ENCODE results near the gene C22orf23. TPM values are rescaled to one million over a fixed set of nuclear protein-coding genes. Genes with fewer than 3 reads are reported as not detected.

Gene C22orf23
- polyA plus RNA-seq, 1 of the 3 experiments (the other 2 are of a cell fraction), result 0.33 TPM

GRCh38 chr22:37894939-37895670 lies 58.3 kb downstream of the C22orf23 start:
- H3K27ac ChIP-seq (ENCODE audit: low read depth in 2 of 2, low read length in 1 of 2), result no peak overlapping the region
- no peaks in the 10 kb centered on the region for H3K79me2 ChIP-seq (ENCODE audit: insufficient read depth)
- DNase-seq, result no peak
- H2AFZ ChIP-seq (ENCODE audit: low read depth), result no peak overlapping the region
- POLR2A ChIA-PET, result interaction anchor here (2.7 kb wide), 1 partner anchor 11 kb away, joined by 9 read pairs; the partner anchor contains the start of gene MICALL1
- no peaks in the 10 kb centered on the region for H3K9me3 ChIP-seq
- peaks cover 10 to 15% of the 10 kb centered on the region in 2 experiments for H3K36me3 ChIP-seq (replicated peaks in 1 of 2; ENCODE audit: control insufficient read depth in 1 of 2, insufficient read depth in 2 of 2, low read length in 1 of 2)
- WGBS (ENCODE audit: low lambda C conversion rate), result 91% methylated on average over 7 of the region's 8 CpGs
- H3K4me2 ChIP-seq, result no peak overlapping the region
- no peaks in the 10 kb centered on the region for H4K20me1 ChIP-seq (ENCODE audit: insufficient read depth)
- no peaks in the 10 kb centered on the region for H3K9me2 ChIP-seq
- peaks cover 12 to 13% of the 10 kb centered on the region in 2 experiments; a peak in 2 of 4 replicates for H3K4me1 ChIP-seq (ENCODE audit: control insufficient read depth in 1 of 2, insufficient read depth in 2 of 2, low read depth in 1 of 2, low read length in 1 of 2)
- no peak overlapping the region for H3K9ac ChIP-seq
- no peaks in the 10 kb centered on the region for H3K27me3 ChIP-seq (ENCODE audit: insufficient read depth)
- no peak overlapping the region for H3K4me3 ChIP-seq (ENCODE audit: low read depth in 2 of 2, low read length in 1 of 2)
- CTCF ChIA-PET, result interaction anchor here (3.1 kb wide), 1 partner anchor 39 kb away, joined by 9 read pairs; no protein-coding TSS in a partner anchor
- peaks cover 12% of the 10 kb centered on the region for H3F3A ChIP-seq (replicated peaks; ENCODE audit: insufficient read depth)
- TF ChIP-seq MEF2A (IDR thresholded peaks at IDR 0.05; ENCODE audit: borderline replicate concordance, low read depth), result no peak
- no peak for TF ChIP-seq CHD2 (IDR thresholded peaks at IDR 0.05; ENCODE audit: low read length, partially characterized antibody)
- TF ChIP-seq RXRA (IDR thresholded peaks at IDR 0.05; ENCODE audit: borderline replicate concordance, low read depth), result no peak
- no peak for TF ChIP-seq IRF3 (IDR thresholded peaks at IDR 0.05; ENCODE audit: low read depth, low read length)
- TF ChIP-seq FOXJ3 (CRISPR knock-in tag; IDR thresholded peaks at IDR 0.05), result no peak
- TF ChIP-seq TEAD4 (IDR thresholded peaks at IDR 0.05; ENCODE audit: borderline replicate concordance, insufficient read depth), result no peak
- TF ChIP-seq RFX5 (IDR thresholded peaks at IDR 0.05; ENCODE audit: low read length), result no peak
- TF ChIP-seq NRF1 (IDR thresholded peaks at IDR 0.05; ENCODE audit: low read depth, low read length), result no peak
- no peak for TF ChIP-seq GATA2 (CRISPR knock-in tag; IDR thresholded peaks at IDR 0.05)
- TF ChIP-seq YY1 (IDR thresholded peaks at IDR 0.05; ENCODE audit: low read depth), result no peak
- TF ChIP-seq SIN3A (IDR thresholded peaks at IDR 0.05; ENCODE audit: borderline replicate concordance, low read depth, low read length), result no peak
- no peak for TF ChIP-seq EP300 (IDR thresholded peaks at IDR 0.05; ENCODE audit: borderline replicate concordance in 1 of 2, low read depth in 1 of 2, low read length in 1 of 2)
- no peak for TF ChIP-seq TAF1 (IDR thresholded peaks at IDR 0.05; ENCODE audit: borderline replicate concordance, low read depth, low read length)
- TF ChIP-seq EZH2phosphoT487 (IDR thresholded peaks at IDR 0.05; ENCODE audit: borderline replicate concordance, low read depth), result no peak
- TF ChIP-seq MAX (IDR thresholded peaks at IDR 0.05; ENCODE audit: low read depth), result no peak
- TF ChIP-seq ZBTB33 (IDR thresholded peaks at IDR 0.05; ENCODE audit: borderline replicate concordance, low read depth), result no peak
- TF ChIP-seq SMC3 (IDR thresholded peaks at IDR 0.05; ENCODE audit: low read depth, low read length), result no peak
- no peak for TF ChIP-seq FOSL2 (IDR thresholded peaks at IDR 0.05; ENCODE audit: borderline replicate concordance, low read depth)
- TF ChIP-seq NFIC (IDR thresholded peaks at IDR 0.05; ENCODE audit: borderline replicate concordance), result no peak
- no peak for TF ChIP-seq CTCF (IDR thresholded peaks at IDR 0.05)
